ENCODE measurements around the gene MYBPC2. TPM values are rescaled to one million over a fixed set of nuclear protein-coding genes. Genes with fewer than 3 reads are reported as not detected.

Gene MYBPC2
- total RNA-seq, 1 experiment from 2014 or later = not detected

DNA sequence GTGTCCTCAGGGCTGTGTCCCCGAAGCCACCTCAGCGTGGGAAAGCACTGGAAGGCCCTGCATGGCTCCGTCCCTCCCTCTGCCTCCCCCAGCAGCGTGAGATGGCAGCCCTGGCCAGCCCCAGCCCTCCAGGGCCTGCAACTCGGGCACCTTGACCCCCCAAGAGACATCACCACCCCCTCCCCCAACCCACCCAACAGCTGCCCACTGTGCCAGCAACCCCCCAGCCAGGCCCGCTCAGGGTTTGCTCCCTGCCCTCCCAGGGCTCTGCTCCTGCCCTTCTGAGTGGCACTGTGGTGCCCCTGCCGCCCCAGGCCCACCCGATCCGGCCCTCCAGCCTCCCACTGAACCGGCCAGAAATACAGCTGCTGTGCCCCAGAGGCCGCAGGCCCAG lies 82.5 kb downstream of the MYBPC2 start:
- POLR2A ChIA-PET (ENCODE audit: low non-redundant PET) = no interaction called here
- Histone ChIP-seq H3K4me3 (ENCODE audit: low read depth, low read length, poor library complexity, severe bottlenecking) (no peak overlapping the region), H3K27me3 (replicated peaks; ENCODE audit: insufficient read depth, low read depth, low read length, poor library complexity) (no peaks in the 10 kb centered on the region), H3K27ac (ENCODE audit: low read depth, low read length, poor library complexity, severe bottlenecking) (no peak overlapping the region), H3K36me3 (ENCODE audit: insufficient read depth, low read length, poor library complexity, severe bottlenecking) (no peaks in the 10 kb centered on the region), H3K9me3 (ENCODE audit: low read depth, low read length, poor library complexity, severe bottlenecking) (no peaks in the 10 kb centered on the region), H3K4me1 (ENCODE audit: insufficient read depth, low read length, poor library complexity, severe bottlenecking) (peaks cover 4% of the 10 kb centered on the region)
- TF ChIP-seq EZH2 (IDR thresholded peaks at IDR 0.05; ENCODE audit: borderline replicate concordance, low read depth, low read length, poor library complexity, severe bottlenecking) = no peak
- TF ChIP-seq, protein P1, sequence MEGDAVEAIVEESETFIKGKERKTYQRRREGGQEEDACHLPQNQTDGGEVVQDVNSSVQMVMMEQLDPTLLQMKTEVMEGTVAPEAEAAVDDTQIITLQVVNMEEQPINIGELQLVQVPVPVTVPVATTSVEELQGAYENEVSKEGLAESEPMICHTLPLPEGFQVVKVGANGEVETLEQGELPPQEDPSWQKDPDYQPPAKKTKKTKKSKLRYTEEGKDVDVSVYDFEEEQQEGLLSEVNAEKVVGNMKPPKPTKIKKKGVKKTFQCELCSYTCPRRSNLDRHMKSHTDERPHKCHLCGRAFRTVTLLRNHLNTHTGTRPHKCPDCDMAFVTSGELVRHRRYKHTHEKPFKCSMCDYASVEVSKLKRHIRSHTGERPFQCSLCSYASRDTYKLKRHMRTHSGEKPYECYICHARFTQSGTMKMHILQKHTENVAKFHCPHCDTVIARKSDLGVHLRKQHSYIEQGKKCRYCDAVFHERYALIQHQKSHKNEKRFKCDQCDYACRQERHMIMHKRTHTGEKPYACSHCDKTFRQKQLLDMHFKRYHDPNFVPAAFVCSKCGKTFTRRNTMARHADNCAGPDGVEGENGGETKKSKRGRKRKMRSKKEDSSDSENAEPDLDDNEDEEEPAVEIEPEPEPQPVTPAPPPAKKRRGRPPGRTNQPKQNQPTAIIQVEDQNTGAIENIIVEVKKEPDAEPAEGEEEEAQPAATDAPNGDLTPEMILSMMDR (conservative IDR thresholded peaks at IDR 0.05; ENCODE audit: low read depth, low read length) = no peak
- BruUV-seq (replicated peaks) = no TSS peak
- CTCF ChIA-PET = no interaction called here
- intact Hi-C loops (cut with micrococcal nuclease; ENCODE audit: unreplicated experiment) = no loop called here
- DNase-seq (ENCODE audit: low spot score) = no peak

Other genes with a start within 250 kb of the MYBPC2 start
- gene MYH14, start 229.3 kb upstream of the MYBPC2 start, total RNA-seq (2021) = 0.84 and 1.4 TPM in 2 replicates
- gene KCNC3, start 103.5 kb upstream of the MYBPC2 start, total RNA-seq (2021) = 6.4 and 6.7 TPM in 2 replicates
- gene NAPSA, start 67.3 kb upstream of the MYBPC2 start, total RNA-seq (2021) = 0.47 and 0.63 TPM in 2 replicates
- 42.7 and 45.0 TPM in 2 replicates for gene NR1H2, start 56.4 kb upstream of the MYBPC2 start, total RNA-seq (2021)
- 143 and 155 TPM in 2 replicates for gene POLD1, start 48.5 kb upstream of the MYBPC2 start, total RNA-seq (2021)
- gene SPIB, start 14.0 kb upstream of the MYBPC2 start, total RNA-seq (2021) = 0.20 and 0.75 TPM in 2 replicates
- 99.2 and 108 TPM in 2 replicates for gene EMC10, start 43.6 kb downstream of the MYBPC2 start, total RNA-seq (2021)
- 0.59 and 0.84 TPM in 2 replicates for gene GARIN5A, start 44.0 kb downstream of the MYBPC2 start, total RNA-seq (2021)
- gene JOSD2, start 78.3 kb downstream of the MYBPC2 start, total RNA-seq (2021) = 26.8 and 31.9 TPM in 2 replicates
- gene ASPDH, start 81.0 kb downstream of the MYBPC2 start, total RNA-seq (2021) = 0.45 TPM in 1 of 2 replicates, not detected in the other
- gene LRRC4B, start 135.5 kb downstream of the MYBPC2 start, total RNA-seq (2021) = 23.1 and 24.9 TPM in 2 replicates
- 1.8 and 2.0 TPM in 2 replicates for gene SYT3, start 207.0 kb downstream of the MYBPC2 start, total RNA-seq (2021)
- gene C19orf81, start 216.6 kb downstream of the MYBPC2 start, total RNA-seq (2021) = 6.2 and 10.5 TPM in 2 replicates

Measured in A673 (cell line).